ENCODE measurements around the gene SPATA1. TPM values are rescaled to one million over a fixed set of nuclear protein-coding genes. Genes with fewer than 3 reads are reported as not detected.
A peak's percentile ranks its signal among the peaks of the same experiment; 100 is the strongest.
"Not testable (repeated sequence)": the region's sequence is repeated elsewhere in the genome, so short reads cannot be mapped to it uniquely, and the experiment has no call there.

SPATA1 gene
- polyA plus RNA-seq, 6 donors from 2014 or later: 0.23 to 0.96 (median 0.25) TPM; not detected in 3

- no peak for ATAC-seq (ENCODE audit: low read depth in 2 of 2)
- no peak overlapping the region for H3K4me3 Mint-ChIP-seq
- no peaks in the 10 kb centered on the region for H3K9me3 Mint-ChIP-seq
- H3K36me3 Mint-ChIP-seq: peaks cover 0 to 23% of the 10 kb centered on the region in 2 donors
- peaks cover 5 to 19% (median 14%) of the 10 kb centered on the region in 3 donors for H3K4me1 Mint-ChIP-seq
- no peaks in the 10 kb centered on the region for H3K27me3 Mint-ChIP-seq
- no peak overlapping the region for H3K27ac Mint-ChIP-seq
- DNase-seq: no peak
These were observed 9.7 kb upstream of the SPATA1 start for GRCh38 chr1:84496498-84496897.

- ATAC-seq (ENCODE audit: low read depth in 2 of 2) (peak in 1 of 2 donors; percentile 36), DNase-seq (no peak)
- H3K36me3 Mint-ChIP-seq: peaks cover 0 to 23% of the 10 kb centered on the region in 2 donors
- no peak overlapping the region for H3K27ac Mint-ChIP-seq
- no peak overlapping the region for H3K4me3 Mint-ChIP-seq
- no peaks in the 10 kb centered on the region for H3K27me3 Mint-ChIP-seq
- peaks cover 7 to 25% (median 18%) of the 10 kb centered on the region in 3 donors for H3K4me1 Mint-ChIP-seq
- no peaks in the 10 kb centered on the region for H3K9me3 Mint-ChIP-seq
These were observed 8.4 kb upstream of the SPATA1 start for GRCh38 chr1:84497631-84498275.

GRCh38 chr1:84502927-84503326 is 3.3 kb upstream of the SPATA1 start:
- Mint-ChIP-seq H3K9me3 (no peaks in the 10 kb centered on the region), H3K27me3 (no peaks in the 10 kb centered on the region), H3K4me1 (peaks cover 22 to 52% (median 41%) of the 10 kb centered on the region in 3 donors), H3K36me3 (peaks cover 1 to 8% of the 10 kb centered on the region in 2 donors), H3K4me3 (peak overlapping the region in 2 of 8 donors; percentile 24 to 97), H3K27ac (no peak overlapping the region)
- no peak for ATAC-seq (ENCODE audit: low read depth in 2 of 2)
- no peak for DNase-seq

GRCh38 chr1:84504580-84505492 is 1.4 kb upstream of the SPATA1 start:
- Mint-ChIP-seq H3K4me1 (peaks cover 22 to 50% (median 35%) of the 10 kb centered on the region in 3 donors), H3K4me3 (peak overlapping the region; percentile 94 to 100 (median 98)), H3K9me3 (peaks cover 0 to 5% (median 0%) of the 10 kb centered on the region in 7 donors), H3K36me3 (peaks cover 8% of the 10 kb centered on the region in 2 donors), H3K27me3 (no peaks in the 10 kb centered on the region), H3K27ac (peak overlapping the region; percentile 75 to 98 (median 96))
- no peak for ATAC-seq (ENCODE audit: low read depth in 2 of 2)
- DNase-seq: no peak

GRCh38 chr1:84505493-84506001 is 639 bp upstream of the SPATA1 start:
- DNase-seq: no peak

GRCh38 chr1:84506729-84507453 is 705 bp downstream of the SPATA1 start:
- DNase-seq: no peak
- peak overlapping the region; percentile 87 to 98 (median 96) for H3K27ac Mint-ChIP-seq
- no peaks in the 10 kb centered on the region for H3K27me3 Mint-ChIP-seq
- ATAC-seq (ENCODE audit: low read depth in 2 of 2): no peak
- H3K9me3 Mint-ChIP-seq: peaks cover 0 to 8% (median 0%) of the 10 kb centered on the region in 7 donors
- peaks cover 15 to 39% (median 25%) of the 10 kb centered on the region in 3 donors for H3K4me1 Mint-ChIP-seq
- H3K36me3 Mint-ChIP-seq: peaks cover 8% of the 10 kb centered on the region in 2 donors
- peak overlapping the region; percentile 92 to 99 (median 97) for H3K4me3 Mint-ChIP-seq

More at GRCh38 chr1:84505493-84506001, 639 bp upstream of the SPATA1 start:
- Mint-ChIP-seq H3K4me1 (peaks cover 22 to 45% (median 35%) of the 10 kb centered on the region in 3 donors), H3K9me3 (peaks cover 0 to 7% (median 0%) of the 10 kb centered on the region in 7 donors), H3K27me3 (no peaks in the 10 kb centered on the region), H3K27ac (peak overlapping the region; percentile 92 to 98 (median 97)), H3K36me3 (peaks cover 8% of the 10 kb centered on the region in 2 donors), H3K4me3 (peak overlapping the region; percentile 97 to 100 (median 98))
- peak; percentile 45 to 47 for ATAC-seq (ENCODE audit: low read depth in 2 of 2)

- Mint-ChIP-seq H3K4me3 (peak overlapping the region in 3 of 8 donors; percentile 36 to 99 (median 97)), H3K27ac (peak overlapping the region in 1 of 6 donors; percentile 6), H3K4me1 (peaks cover 15 to 32% (median 25%) of the 10 kb centered on the region in 3 donors)
- DNase-seq; H3K36me3 Mint-ChIP-seq; ATAC-seq (ENCODE audit: low read depth in 2 of 2); H3K9me3 Mint-ChIP-seq; H3K27me3 Mint-ChIP-seq: not testable (repeated sequence)
These were observed 1.7 kb downstream of the SPATA1 start for GRCh38 chr1:84507887-84508286.

- H3K9me3 Mint-ChIP-seq: peaks cover 0 to 8% (median 0%) of the 10 kb centered on the region in 7 donors
- no peaks in the 10 kb centered on the region for H3K27me3 Mint-ChIP-seq
- ATAC-seq (ENCODE audit: low read depth in 2 of 2) (no peak), DNase-seq (no peak)
- H3K27ac Mint-ChIP-seq: no peak overlapping the region
- peak overlapping the region in 2 of 8 donors; percentile 45 to 97 for H3K4me3 Mint-ChIP-seq
- H3K4me1 Mint-ChIP-seq: peaks cover 10 to 26% (median 19%) of the 10 kb centered on the region in 3 donors
- peaks cover 8% of the 10 kb centered on the region in 2 donors for H3K36me3 Mint-ChIP-seq
These were observed 2.3 kb downstream of the SPATA1 start for GRCh38 chr1:84508510-84508909.

- Mint-ChIP-seq H3K4me1 (peaks cover 9 to 21% (median 14%) of the 10 kb centered on the region in 3 donors), H3K4me3 (no peak overlapping the region), H3K27me3 (no peaks in the 10 kb centered on the region), H3K9me3 (peaks cover 0 to 8% (median 0%) of the 10 kb centered on the region in 7 donors), H3K27ac (peak overlapping the region in 1 of 6 donors; percentile 27), H3K36me3 (peaks cover 8% of the 10 kb centered on the region in 2 donors)
- DNase-seq: no peak
- no peak for ATAC-seq (ENCODE audit: low read depth in 2 of 2)
These were observed 2.8 kb downstream of the SPATA1 start for GRCh38 chr1:84509029-84509428.

- H3K9me3 Mint-ChIP-seq: peaks cover 0 to 8% (median 0%) of the 10 kb centered on the region in 7 donors
- H3K27ac Mint-ChIP-seq: peak overlapping the region in 1 of 6 donors; percentile 88
- no peaks in the 10 kb centered on the region for H3K27me3 Mint-ChIP-seq
- ATAC-seq (ENCODE audit: low read depth in 2 of 2): no peak
- no peak overlapping the region for H3K4me3 Mint-ChIP-seq
- DNase-seq: no peak
- peaks cover 6 to 8% of the 10 kb centered on the region in 2 donors for H3K36me3 Mint-ChIP-seq
- H3K4me1 Mint-ChIP-seq: peaks cover 2 to 9% (median 4%) of the 10 kb centered on the region in 3 donors
These were observed 4.0 kb downstream of the SPATA1 start for GRCh38 chr1:84510165-84510564.

- DNase-seq: no peak
- ATAC-seq (ENCODE audit: low read depth in 2 of 2): no peak
- H3K27ac Mint-ChIP-seq: peak overlapping the region in 1 of 6 donors; percentile 28
- peaks cover 0 to 7% (median 0%) of the 10 kb centered on the region in 3 donors for H3K4me1 Mint-ChIP-seq
- H3K36me3 Mint-ChIP-seq: peaks cover 1 to 8% of the 10 kb centered on the region in 2 donors
- no peaks in the 10 kb centered on the region for H3K27me3 Mint-ChIP-seq
- H3K4me3 Mint-ChIP-seq: no peak overlapping the region
- peaks cover 0 to 8% (median 0%) of the 10 kb centered on the region in 7 donors for H3K9me3 Mint-ChIP-seq
These were observed 4.5 kb downstream of the SPATA1 start for GRCh38 chr1:84510668-84511067.

- peaks cover 0 to 11% (median 3%) of the 10 kb centered on the region in 7 donors for H3K9me3 Mint-ChIP-seq
- H3K4me1 Mint-ChIP-seq: no peaks in the 10 kb centered on the region
- no peaks in the 10 kb centered on the region for H3K27me3 Mint-ChIP-seq
- peaks cover 9 to 10% of the 10 kb centered on the region in 2 donors for H3K36me3 Mint-ChIP-seq
- ATAC-seq (ENCODE audit: low read depth in 2 of 2): no peak
- DNase-seq: no peak
- no peak overlapping the region for H3K27ac Mint-ChIP-seq
- no peak overlapping the region for H3K4me3 Mint-ChIP-seq
These were observed 18.4 kb downstream of the SPATA1 start for GRCh38 chr1:84524590-84524989.
